ENCODE measurements around the gene CRPPA.
"Not testable (repeated sequence)": the region's sequence is repeated elsewhere in the genome, so short reads cannot be mapped to it uniquely, and the experiment has no call there.

The CRPPA gene

DNA sequence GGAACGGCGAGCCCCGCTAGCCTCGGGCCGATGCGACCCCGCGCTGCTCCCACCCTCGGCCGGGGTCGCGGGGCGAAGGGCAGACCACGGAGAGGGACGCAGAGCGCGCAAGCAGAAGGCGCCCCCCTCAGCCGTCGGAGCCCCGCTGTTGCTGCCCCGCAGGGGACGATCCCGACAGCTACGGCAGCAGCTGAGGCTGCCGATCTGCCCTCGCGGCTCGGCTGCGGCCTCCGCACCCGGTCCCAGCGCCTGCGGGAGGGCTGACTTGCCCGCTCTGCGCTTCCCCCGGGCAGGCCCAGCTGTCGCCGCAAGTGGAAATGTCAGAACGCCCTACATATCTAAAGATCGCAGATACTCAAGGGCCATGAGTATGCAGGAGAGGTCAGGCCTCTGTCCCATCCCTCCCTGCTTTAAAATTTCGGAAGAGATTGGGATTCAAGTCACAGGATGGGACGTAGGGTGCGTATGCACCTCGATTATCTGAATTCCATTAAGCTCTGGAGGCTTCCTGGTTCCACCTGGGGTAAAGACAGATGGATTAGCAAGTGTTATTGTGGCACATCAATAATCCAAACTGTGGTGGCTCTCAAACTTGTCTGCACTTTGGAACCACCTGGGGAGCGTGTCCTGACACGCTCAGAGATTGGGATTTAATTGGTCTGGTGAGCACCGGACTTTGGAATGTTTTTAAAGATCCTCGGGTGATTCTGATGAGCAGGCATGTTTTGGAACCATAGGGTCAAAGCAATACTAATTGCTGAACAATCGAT, at the start of gene CRPPA:
CRPPA (minus strand) TSS at position 206 of the 770 bp plus-strand sequence. CDS start 216 bp downstream, outside the sequence.
- DNase-seq (ENCODE audit: extremely low read depth, low read depth): no peak
- TF ChIP-seq, protein P1, sequence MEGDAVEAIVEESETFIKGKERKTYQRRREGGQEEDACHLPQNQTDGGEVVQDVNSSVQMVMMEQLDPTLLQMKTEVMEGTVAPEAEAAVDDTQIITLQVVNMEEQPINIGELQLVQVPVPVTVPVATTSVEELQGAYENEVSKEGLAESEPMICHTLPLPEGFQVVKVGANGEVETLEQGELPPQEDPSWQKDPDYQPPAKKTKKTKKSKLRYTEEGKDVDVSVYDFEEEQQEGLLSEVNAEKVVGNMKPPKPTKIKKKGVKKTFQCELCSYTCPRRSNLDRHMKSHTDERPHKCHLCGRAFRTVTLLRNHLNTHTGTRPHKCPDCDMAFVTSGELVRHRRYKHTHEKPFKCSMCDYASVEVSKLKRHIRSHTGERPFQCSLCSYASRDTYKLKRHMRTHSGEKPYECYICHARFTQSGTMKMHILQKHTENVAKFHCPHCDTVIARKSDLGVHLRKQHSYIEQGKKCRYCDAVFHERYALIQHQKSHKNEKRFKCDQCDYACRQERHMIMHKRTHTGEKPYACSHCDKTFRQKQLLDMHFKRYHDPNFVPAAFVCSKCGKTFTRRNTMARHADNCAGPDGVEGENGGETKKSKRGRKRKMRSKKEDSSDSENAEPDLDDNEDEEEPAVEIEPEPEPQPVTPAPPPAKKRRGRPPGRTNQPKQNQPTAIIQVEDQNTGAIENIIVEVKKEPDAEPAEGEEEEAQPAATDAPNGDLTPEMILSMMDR (IDR thresholded peaks at IDR 0.05; ENCODE audit: low read depth, low read length): no peak

GRCh38 chr7:16465469-16466361, 44.4 kb upstream of the CRPPA start, which contains the start of gene SOSTDC1:
Gene SOSTDC1 (minus strand): TSS chr7:16465738. CDS start chr7:16465668, 70 bp downstream.
- TF ChIP-seq, protein P1 (IDR thresholded peaks at IDR 0.05; ENCODE audit: low read depth, low read length): no peak
- no peak for DNase-seq (ENCODE audit: extremely low read depth, low read depth)

- TF ChIP-seq, protein P1 (IDR thresholded peaks at IDR 0.05; ENCODE audit: low read depth, low read length): no peak
Observed at GRCh38 chr7:16463949-16464715, 42.8 kb upstream of the CRPPA start.

DNA sequence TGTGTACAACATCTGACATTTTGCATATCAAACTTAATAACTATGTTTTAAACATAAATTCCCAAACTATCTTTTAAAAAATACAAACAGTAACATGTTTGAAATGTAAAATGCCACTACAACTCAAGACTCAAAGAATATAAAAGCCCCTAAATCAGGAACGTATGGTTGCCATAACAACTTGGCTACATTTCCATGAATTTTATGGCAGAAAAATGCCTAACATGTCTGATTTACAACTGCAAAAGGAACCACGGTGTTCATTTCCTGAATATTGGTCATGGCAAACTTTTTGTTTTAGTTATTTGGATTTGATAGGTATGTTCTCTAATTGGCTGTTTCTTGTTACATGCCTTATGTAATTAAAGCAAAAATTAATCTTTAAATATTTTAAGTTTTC, 42.2 kb upstream of the CRPPA start:
- no peak for DNase-seq (ENCODE audit: extremely low read depth, low read depth)
- TF ChIP-seq, protein P1 (IDR thresholded peaks at IDR 0.05; ENCODE audit: low read depth, low read length): no peak

More at GRCh38 chr7:16463949-16464715, 42.8 kb upstream of the CRPPA start:
- no peak for DNase-seq (ENCODE audit: extremely low read depth, low read depth)

DNA sequence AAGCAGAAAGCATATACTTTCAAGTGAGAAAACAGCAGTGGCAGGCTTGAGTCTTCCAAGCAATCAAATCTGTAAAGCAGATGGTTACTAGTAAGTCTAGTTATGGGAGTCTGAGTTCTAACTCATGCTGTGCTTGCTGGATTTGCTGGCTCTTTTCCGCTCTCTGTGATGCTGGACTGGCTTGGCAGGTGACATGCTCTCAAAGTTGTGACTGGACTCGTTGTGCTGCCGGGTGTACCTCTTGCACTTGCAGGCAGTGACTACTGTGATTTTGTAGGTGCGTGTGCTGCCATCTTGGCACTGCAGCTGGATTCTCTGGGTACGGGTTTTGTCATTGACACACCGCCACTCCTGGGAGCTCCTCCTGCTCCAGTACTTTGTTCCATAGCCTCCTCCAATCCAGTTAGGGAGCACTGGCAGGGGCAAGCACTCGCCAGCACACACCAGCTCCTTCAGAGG, 41.1 kb upstream of the CRPPA start:
- DNase-seq (ENCODE audit: extremely low read depth, low read depth): no peak
- TF ChIP-seq, protein P1 (IDR thresholded peaks at IDR 0.05; ENCODE audit: low read depth, low read length): no peak

DNA sequence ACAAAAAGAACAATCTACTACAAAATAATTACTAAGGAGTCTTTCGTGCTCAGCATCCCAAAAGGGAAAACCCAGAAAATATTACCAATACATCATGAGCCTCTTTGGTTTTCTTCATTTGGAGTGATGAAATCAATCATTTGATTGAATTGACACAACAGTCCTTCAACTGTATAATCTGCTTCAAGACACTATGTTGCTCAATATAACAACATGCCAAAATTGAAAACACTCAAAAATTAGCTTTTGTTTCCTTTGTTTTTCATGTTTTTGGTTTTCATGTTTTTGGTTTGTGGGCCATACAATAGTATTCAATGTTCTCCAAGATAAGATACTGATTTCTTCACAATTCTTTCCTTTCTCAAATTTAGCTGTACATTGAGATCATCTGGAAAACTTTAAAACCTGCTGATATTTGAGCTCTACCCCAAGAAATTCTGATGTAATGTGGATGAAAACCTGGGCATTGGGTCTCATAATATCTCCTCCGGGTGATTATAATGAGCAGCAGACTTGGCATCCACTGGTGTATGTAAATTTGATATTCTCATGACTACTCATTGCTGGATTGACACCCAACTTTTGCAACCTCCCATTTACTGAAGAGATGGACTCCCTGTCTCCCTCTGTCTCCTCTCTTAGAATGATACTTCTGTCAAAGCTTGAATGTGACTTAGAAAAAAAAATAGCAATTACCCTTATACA, 39.6 kb upstream of the CRPPA start:
- DNase-seq (ENCODE audit: extremely low read depth, low read depth): peak; percentile 40
- TF ChIP-seq, protein P1 (IDR thresholded peaks at IDR 0.05; ENCODE audit: low read depth, low read length): no peak; the same call in none of the 2 replicates

DNA sequence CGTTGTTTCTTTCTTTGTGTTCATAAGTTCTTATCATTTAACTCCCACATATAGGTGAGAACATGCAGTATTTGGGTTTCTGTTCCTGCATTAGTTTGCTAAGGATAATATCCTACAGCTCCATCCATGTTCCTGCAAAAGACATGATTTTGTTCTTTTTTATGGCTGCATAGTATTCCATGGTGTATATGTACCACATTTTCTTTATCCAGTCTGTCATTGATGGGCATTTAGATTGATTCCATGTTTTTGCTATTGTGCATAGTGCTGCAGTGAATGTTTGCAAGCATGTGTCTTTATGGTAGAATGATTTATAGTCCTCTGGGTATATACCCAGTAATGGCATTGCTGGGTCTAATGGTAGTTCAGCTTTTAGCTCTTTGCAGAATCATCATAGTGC, 35.0 kb upstream of the CRPPA start:
- DNase-seq (ENCODE audit: extremely low read depth, low read depth): not testable (repeated sequence)
